22Rv1 (cell line): ENCODE measurements around the gene LRP8.

Experiments
- ZFX ChIP-seq: fragments of 450-650 bp; IDR thresholded peaks from 2 replicates; pipeline ENCODE4 v1.6.1; 2017; ENCODE audit warnings: antibody characterized with exemption, borderline replicate concordance
- TF ChIP-seq, protein P1 (sequence below): fragments of 450-650 bp; IDR thresholded peaks from 2 replicates; pipeline ENCODE4 v1.5.1; 2017; ENCODE audit warnings: mild to moderate bottlenecking

DNA sequence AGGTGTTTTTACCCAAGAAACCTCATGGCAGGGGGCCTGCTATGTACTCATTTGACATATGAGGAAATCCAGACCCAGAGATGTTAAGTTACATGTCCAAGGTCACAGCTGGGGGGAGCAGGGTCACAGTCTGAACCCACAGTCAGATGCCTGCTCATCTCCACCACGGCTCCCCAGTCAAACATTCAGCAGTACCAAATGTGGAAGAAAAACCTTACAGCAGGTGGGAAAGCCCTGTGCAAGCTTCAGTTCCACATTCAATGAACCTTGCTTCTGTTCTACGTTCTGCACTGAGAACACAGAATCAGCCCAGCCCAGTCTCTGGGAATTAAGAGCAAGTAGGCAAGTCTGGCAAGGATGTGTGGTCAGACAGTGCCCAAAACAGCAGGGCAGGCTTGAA is 35.2 kb downstream of the LRP8 start:
- TF ChIP-seq, protein P1, sequence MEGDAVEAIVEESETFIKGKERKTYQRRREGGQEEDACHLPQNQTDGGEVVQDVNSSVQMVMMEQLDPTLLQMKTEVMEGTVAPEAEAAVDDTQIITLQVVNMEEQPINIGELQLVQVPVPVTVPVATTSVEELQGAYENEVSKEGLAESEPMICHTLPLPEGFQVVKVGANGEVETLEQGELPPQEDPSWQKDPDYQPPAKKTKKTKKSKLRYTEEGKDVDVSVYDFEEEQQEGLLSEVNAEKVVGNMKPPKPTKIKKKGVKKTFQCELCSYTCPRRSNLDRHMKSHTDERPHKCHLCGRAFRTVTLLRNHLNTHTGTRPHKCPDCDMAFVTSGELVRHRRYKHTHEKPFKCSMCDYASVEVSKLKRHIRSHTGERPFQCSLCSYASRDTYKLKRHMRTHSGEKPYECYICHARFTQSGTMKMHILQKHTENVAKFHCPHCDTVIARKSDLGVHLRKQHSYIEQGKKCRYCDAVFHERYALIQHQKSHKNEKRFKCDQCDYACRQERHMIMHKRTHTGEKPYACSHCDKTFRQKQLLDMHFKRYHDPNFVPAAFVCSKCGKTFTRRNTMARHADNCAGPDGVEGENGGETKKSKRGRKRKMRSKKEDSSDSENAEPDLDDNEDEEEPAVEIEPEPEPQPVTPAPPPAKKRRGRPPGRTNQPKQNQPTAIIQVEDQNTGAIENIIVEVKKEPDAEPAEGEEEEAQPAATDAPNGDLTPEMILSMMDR, result no peak
- no peak for TF ChIP-seq ZFX
